Activated CD4-positive, alpha-beta T cell treated with anti-CD3 and anti-CD28 coated beads, Interleukin-2, Interleukin-6, amounts not matched to agents 100 ng/mL and 50 ng/mL, durations not matched to agents 16 hours and 8 hours (primary cell): Measurements from ENCODE around the gene GCK.
"Not testable (repeated sequence)": the region's sequence is repeated elsewhere in the genome, so short reads cannot be mapped to it uniquely, and the experiment has no call there.

Source experiments
- DNase-seq: peaks from one replicate; pipeline ENCODE4 v3.0.0-alpha.2; 2020

Gene GCK

GRCh38 chr7:44200699-44201461 is 11.6 kb upstream of the GCK start, which contains the start of gene YKT6:
TSS of gene YKT6 (plus strand) at chr7:44200978. CDS start at chr7:44201136, 158 bp downstream.
- DNase-seq, result peak; percentile 98

- DNase-seq, result not testable (repeated sequence)
These were observed 10.9 kb upstream of the GCK start for GRCh38 chr7:44200163-44200562.

GRCh38 chr7:44197474-44197873 is 8.2 kb upstream of the GCK start:
- no peak for DNase-seq

- peak; percentile 42 for DNase-seq
These were observed 7.2 kb upstream of the GCK start for GRCh38 chr7:44196450-44196872.

GRCh38 chr7:44195889-44196288 is 6.7 kb upstream of the GCK start:
- no peak for DNase-seq

GRCh38 chr7:44194562-44195145 is 5.4 kb upstream of the GCK start:
- DNase-seq, result no peak

- peak; percentile 33 for DNase-seq
These were observed 4.8 kb upstream of the GCK start for GRCh38 chr7:44194069-44194468.

GRCh38 chr7:44193011-44193802 is 4.0 kb upstream of the GCK start:
- DNase-seq, result no peak

- DNase-seq, result no peak
These were observed 1.9 kb upstream of the GCK start for GRCh38 chr7:44191171-44191570.

GRCh38 chr7:44189993-44190872 is 994 bp upstream of the GCK start:
- no peak for DNase-seq

- no peak for DNase-seq
These were observed 586 bp downstream of the GCK start for GRCh38 chr7:44188480-44189225.

GRCh38 chr7:44187636-44188416 is 1.4 kb downstream of the GCK start:
- DNase-seq, result no peak

- DNase-seq, result no peak
These were observed 2.5 kb downstream of the GCK start for GRCh38 chr7:44186736-44187135.

- no peak for DNase-seq
These were observed 3.5 kb downstream of the GCK start for GRCh38 chr7:44185729-44186128.

- DNase-seq, result no peak
These were observed 4.3 kb downstream of the GCK start for GRCh38 chr7:44184873-44185446.

GRCh38 chr7:44184206-44184872 is 4.9 kb downstream of the GCK start:
- DNase-seq, result no peak

GRCh38 chr7:44183386-44183785 is 5.9 kb downstream of the GCK start:
- no peak for DNase-seq

- DNase-seq, result no peak
These were observed 6.4 kb downstream of the GCK start for GRCh38 chr7:44182827-44183226.

- DNase-seq, result no peak
These were observed 8.6 kb downstream of the GCK start for GRCh38 chr7:44180631-44181030.

- DNase-seq, result no peak
These were observed 11.6 kb downstream of the GCK start for GRCh38 chr7:44177570-44178131.
